Colon (tissue), 2 donors: Measurements from ENCODE around the gene GJA8.
"Not testable (repeated sequence)": the region's sequence is repeated elsewhere in the genome, so short reads cannot be mapped to it uniquely, and the experiment has no call there.

ENCODE experiments used
- FAIRE-seq: peaks from 2 replicates; lab custom pipeline; 2012; peaks lifted over from hg19 to GRCh38; lab: Jason Lieb, UNC
- donor health status: control.
- donor health status: control.

GJA8 gene

GRCh38 chr1:147927689-147928088 lies 25.1 kb downstream of the GJA8 start:
- FAIRE-seq, result not testable (repeated sequence)

- not testable (repeated sequence) for FAIRE-seq
Measured at GRCh38 chr1:147928236-147929132, 25.9 kb downstream of the GJA8 start, which contains the start of gene GPR89B. TSS of gene GPR89B (plus strand) at chr1:147928420. CDS start at chr1:147928537, 117 bp downstream.

DNA sequence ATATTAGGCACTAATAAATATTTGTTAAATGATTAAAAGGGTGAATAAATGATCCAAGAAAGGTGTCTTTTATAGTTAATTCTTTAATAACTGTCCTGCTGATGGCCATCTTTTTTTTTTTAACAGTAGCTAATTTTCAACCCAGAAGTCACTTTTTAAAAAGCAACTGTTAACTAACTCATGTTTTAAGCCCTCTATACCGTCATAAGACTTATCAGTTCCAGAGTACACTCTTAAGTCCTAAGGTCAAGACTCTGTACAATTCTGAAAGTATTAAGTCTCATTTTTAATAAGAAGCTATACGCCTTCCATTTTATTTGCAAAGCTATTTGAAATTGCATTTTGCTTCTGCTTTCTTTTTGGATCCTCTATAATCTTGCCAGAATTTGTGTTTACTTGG lies 28.5 kb downstream of the GJA8 start:
- FAIRE-seq, result not testable (repeated sequence)

- not testable (repeated sequence) for FAIRE-seq
Measured at GRCh38 chr1:147935296-147935695, 32.7 kb downstream of the GJA8 start.

- not testable (repeated sequence) for FAIRE-seq
Measured at GRCh38 chr1:147940456-147940855, 37.9 kb downstream of the GJA8 start.

GRCh38 chr1:147942563-147942962 lies 40.0 kb downstream of the GJA8 start:
- not testable (repeated sequence) for FAIRE-seq

GRCh38 chr1:147949517-147949916 lies 46.9 kb downstream of the GJA8 start:
- not testable (repeated sequence) for FAIRE-seq
